HG03139 (cell line): ENCODE data around the gene SARDH.

Source experiments
- ATAC-seq: cut with Tn5 transposase; IDR thresholded peaks from one replicate; pipeline ENCODE4 v1.9.1; 2021; ENCODE audit not compliant: unreplicated experiment

Gene SARDH, protein sequence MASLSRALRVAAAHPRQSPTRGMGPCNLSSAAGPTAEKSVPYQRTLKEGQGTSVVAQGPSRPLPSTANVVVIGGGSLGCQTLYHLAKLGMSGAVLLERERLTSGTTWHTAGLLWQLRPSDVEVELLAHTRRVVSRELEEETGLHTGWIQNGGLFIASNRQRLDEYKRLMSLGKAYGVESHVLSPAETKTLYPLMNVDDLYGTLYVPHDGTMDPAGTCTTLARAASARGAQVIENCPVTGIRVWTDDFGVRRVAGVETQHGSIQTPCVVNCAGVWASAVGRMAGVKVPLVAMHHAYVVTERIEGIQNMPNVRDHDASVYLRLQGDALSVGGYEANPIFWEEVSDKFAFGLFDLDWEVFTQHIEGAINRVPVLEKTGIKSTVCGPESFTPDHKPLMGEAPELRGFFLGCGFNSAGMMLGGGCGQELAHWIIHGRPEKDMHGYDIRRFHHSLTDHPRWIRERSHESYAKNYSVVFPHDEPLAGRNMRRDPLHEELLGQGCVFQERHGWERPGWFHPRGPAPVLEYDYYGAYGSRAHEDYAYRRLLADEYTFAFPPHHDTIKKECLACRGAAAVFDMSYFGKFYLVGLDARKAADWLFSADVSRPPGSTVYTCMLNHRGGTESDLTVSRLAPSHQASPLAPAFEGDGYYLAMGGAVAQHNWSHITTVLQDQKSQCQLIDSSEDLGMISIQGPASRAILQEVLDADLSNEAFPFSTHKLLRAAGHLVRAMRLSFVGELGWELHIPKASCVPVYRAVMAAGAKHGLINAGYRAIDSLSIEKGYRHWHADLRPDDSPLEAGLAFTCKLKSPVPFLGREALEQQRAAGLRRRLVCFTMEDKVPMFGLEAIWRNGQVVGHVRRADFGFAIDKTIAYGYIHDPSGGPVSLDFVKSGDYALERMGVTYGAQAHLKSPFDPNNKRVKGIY

DNA sequence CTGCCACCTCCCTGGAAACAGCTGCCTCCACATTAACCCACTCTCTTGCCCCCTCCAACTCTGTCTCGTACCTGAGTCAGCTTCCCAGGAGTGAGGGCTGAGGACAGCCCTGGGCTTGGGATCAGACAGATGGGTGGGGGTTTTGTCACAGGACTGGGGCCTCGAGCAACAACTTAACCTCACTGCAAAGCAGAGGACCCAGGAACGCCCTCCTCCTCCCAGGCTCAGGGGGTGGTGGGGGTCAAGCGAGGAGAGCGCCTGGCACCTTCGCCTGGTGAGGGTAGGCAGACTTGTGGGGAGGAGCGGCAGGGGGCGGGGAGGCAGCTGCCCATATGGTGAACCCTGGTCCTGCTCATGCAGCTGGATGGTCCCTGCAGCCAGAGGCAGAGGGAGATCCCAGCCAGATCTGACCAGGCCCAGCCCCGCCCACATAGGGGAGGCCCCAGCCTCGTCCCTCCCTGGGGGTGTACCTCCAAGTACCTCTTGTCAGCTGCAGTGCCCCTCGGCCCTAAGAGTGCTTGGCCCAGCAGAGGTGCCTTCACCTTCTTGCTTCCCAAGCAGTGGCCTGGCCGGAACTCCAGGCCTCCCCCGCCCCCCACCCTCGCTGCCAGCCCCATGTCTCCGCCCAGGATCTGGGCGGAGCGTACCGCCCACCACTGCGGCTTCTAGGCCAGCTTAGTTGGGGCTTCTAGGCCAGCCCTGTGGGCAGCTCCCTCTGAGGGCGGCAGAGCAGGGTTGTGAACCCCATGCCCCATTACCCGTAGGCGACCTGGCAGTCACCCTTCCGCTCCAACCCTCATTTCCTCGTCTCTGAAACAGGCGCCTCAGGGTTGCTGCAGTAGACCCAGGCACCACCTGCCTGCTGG is at the start of gene SARDH:
Gene SARDH (minus strand): TSS at position 579 of the 866 bp plus-strand sequence. CDS start 4,179 bp downstream, outside the sequence.
- ATAC-seq: no peak

DNA sequence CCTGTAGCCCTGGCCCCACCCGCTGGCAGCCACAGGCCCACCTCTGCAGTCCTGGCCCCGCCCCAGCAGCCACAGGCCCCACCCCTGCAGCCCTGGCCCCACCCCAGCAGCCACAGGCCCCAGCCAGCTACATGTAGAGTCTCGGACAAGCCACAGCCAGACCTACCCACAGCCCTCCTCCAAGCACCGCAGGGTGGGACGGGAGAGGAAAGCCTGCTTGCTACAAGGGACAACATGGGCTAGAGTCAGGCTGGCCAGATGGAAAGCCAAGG is 49.5 kb upstream of the SARDH start:
- ATAC-seq: peak; percentile 51

DNA sequence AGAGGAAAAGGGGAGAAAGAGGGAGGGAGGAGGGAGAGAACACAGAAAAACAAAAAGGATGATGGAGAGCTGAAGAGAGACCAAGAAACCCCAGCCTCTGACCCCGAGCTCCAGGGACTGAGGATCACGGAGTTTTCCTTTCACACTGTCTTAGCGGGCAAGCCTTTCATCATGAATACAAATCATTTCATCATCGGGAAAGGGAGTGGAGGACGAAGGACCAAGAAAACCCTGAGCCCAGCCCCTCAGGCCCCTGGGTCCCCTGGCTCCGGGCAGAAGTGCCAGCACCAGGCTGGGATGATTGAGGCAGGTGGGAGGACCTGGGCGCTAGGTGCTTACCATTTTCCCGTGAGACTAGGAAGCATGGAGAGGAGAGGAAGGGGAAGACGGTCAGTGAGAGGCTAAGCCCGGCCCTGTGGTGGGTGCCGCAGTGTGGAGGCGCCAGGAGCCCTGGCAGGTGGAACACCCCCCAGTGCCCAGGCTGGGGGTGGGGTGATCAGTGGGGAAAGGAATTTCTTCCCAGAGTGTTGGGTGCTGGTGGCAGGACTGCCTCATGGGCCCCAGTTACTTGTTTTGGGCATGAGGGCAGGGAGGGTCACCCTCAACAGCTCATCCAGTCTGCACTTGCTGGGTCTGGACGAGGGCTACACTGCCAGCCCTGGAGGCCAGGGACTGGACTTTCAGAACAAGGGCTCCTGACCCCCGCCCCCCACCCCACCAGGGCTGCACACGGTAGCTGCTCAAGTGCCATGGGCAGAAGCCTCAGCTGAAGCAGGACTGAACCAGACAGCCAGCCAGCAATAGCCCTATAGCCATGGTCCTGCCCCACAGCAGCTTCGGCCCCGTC is 49.0 kb upstream of the SARDH start:
- ATAC-seq: no peak

DNA sequence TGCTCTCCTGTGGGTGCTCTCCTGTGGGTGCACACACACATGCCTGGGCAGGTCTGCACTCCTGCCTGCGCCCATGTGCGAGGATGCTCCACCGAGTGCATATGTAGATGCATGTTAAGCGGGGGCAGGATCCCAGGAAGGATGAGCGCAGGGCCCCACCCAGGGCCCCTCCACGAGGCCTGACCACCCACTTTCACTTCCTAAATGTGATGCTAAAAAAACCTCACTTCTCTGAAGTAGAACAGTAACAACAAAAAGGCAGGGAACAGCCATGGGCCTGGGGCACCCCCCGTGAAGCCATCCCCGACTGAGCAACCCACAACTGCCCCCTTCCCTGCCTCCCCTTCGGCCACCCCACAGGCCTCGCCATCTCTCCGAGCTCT is 48.2 kb upstream of the SARDH start:
- ATAC-seq: peak; percentile 53

GRCh38 chr9:133785753-133786370 is 47.7 kb upstream of the SARDH start:
- no peak for ATAC-seq

DNA sequence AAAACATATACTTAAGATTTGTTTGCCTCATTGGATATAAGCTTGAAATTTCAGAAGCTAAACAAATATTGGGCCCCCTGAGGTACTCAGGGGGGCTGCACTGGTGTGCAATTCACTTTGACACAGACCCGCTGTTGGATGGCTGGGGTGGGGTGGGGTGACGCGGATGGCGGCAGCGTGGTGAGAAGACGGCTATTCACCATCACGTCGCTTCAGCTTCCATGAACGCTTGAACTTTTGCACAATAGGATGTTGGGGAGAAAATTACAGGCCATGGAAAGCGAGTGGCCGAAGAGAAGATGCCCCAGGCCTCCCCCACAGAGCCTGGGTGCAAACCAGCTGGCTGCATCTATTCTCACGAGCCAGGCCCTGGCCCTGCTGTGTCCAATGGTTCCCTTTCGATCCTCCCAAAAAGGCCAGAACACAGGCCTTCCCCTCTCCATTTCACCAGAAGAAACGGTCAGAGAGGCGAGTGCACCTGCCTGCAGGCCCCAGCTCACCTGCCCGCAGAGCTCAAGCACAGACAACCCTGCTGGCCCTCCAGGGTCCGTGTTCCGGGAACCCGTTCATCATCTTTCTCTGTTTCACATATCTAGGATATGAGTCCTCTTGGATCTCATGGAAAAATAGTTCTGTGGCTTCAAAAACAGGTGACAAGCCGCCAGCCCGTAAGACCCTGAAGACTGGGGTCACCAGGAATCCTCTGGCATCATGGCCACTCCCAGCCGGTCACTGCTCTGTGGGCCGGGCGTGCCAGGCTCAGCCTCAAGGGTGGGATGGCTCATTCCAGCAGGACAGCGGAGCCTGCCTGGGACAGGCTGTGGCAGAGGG is 46.8 kb upstream of the SARDH start:
- no peak for ATAC-seq

DNA sequence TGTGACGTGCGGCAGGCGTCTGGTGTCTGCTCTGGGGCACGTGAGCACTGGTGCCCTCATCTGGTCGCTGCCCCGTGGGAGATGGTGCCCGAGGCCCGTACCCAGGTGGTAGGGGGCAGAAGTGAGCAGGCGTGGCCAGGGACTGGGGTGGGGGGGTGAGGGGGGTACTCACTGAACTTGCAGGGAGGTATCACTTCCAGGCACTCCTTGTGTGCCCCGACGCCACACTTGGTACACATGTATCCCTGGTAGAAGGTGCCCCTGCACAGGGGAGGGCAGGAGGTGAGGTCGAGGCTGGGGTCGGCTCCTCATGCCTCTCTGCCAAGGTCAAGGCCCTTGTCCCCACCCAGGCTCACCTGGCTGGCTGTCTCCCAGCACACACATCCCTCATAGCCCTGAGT is 45.2 kb upstream of the SARDH start:
- no peak for ATAC-seq

- no peak for ATAC-seq
Measured at GRCh38 chr9:133782157-133783130, 44.3 kb upstream of the SARDH start.

- ATAC-seq: no peak
Measured at GRCh38 chr9:133781828-133782135, 43.6 kb upstream of the SARDH start.

DNA sequence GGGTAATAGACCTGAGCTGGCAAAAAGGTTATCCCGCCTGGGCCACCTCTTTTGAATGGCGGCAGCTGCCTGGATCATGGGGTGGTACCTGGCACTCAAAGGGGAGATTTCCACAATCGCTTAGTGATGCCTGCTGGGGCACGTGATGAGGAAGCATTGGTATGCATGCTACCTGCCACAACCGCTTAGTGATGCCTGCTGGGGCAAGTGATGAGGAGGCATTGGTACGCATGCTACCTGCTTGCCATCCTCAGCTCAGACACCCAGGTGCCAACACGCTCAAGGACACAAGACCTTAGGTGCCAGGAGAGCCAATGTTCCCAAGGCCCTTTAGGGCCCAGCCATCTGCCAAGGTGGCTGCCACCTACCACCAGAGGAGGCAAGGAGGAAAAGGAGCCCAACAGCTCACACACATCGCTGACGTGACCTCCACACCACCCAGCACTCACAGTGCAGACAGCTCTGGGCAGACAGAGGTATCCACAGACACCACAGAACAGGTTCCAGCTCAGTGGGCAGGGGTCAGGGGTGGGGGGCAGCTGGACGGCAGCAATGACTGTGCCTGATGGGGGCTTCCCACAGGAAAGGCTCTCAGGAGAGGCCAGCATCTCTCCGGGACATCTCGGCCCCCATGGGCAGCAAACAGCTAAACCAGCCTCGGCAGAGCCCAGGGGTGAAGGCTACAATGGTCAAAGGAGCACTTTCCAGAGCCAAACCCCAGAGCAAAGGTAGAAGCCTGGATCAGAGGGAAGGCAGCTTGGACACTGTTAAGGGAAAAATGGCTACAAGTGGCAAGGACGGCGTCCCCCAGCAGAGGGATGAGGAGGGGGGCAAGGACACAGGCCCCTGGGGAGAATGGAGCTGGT is 43.0 kb upstream of the SARDH start:
- ATAC-seq: no peak

- ATAC-seq: no peak
Measured at GRCh38 chr9:133780404-133780945, 42.3 kb upstream of the SARDH start.

DNA sequence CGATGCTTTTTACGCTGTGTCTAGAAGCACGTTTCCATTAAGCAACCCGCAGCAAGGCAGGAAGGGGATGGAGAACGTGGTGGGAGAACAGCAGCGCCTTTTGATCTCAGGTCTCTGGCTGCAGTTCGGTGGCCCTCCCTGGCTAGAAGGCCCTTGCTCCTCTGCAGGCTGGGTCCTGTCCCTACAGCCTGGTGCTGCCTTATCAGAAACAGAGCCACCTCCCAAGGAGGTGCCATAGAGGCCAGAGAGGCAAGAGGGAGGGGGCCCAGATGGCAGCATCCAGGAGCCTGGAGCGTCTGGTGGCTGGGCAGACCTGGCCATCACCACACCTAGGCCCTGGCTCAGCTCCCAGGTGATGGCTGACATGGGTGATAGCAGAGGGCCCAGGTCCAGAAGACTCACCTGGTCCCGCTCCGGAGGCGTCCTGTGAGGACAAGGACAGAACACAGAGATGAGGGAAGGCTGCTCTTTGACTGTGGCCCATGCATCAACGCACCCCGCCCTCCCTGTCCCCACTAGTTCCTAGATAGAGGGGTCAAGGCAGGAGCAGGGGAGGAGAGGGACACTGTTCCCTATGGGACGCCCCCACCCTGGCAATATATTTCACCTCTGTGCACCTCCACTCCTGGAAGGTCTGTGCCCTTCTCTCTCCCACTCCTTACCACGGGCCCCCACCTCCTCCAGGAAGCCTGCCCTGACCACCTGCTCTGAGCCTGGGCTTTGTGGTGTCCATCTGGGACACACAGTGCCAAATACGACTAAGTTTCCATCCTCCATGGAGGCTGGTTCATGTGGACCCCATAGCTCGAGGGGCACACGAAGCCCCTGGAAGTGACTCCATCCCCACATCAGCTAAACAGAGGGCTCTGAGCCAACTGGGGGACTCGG is 41.6 kb upstream of the SARDH start:
- no peak for ATAC-seq

DNA sequence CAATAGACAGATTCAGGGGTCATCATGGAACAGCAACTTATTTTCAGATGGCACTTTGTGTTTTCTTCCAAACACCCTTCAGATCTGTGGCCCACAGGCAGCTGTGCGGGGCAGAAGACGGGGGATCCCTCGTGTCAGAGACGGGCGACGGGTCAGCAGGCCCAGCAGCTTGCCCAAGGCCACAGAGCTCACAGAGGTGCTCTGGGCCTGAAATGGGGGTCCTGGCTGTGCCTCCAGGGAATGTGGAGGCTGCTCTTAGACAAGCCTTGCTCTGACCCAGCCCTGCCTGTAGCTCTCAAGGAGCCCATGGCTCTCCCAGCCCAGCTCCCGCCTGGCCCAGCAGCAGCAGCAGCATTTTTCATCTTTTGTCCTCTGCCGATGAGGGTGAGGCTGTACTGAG is 40.9 kb upstream of the SARDH start:
- no peak for ATAC-seq

DNA sequence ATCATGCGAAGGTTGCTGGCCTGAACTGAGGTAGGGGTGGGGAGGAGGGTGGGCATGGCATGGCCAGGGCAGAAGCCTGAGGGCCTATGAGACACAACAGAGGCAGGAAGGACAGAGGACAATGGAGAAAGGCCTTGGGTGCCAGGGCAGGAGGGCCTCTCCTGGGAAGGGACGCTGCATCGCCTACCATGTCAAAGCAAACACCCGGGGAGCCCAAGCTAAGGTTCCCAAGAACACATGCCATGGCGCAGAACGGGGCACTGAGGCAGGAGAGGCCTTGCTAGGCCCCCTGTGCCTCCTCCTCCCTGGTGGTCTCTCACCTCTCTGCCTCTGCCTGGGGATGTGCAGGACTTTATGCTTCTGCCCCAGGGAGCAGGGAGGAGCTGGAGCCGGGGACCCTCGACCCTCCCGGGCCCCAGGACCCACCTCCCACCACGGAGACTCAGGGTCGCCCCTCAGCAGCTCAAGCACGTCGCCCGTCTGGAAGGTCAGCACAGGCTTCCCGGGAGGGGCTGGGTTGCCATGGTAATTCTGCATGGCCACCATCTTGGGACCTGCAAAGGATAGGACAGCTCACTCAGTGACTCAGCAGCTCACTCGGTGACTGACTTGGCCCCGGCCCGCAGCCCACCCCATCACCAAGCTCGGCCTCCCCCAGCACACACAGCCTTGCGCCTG is 40.3 kb upstream of the SARDH start:
- ATAC-seq: no peak

DNA sequence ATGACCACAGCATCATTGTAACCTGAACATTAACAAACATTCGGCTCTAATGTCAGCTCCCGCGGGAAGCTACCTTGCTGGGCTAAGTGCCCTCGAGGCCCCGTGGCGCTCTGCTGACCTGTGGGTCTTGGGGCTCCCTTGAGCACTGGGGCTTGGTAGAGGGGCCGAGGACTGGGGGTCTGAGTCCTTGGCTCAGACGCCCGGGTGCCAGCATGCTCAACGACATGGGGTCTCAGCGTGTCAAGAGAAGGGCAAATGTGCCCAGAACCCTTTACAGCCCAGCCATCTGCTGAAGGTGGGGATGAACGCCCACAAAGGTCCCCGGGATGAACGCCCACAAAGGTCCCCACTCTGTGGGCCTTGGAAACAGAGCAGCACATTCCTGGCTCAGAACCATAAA is 39.7 kb upstream of the SARDH start:
- ATAC-seq: no peak
